Measurements from ENCODE around the gene OST4. TPM values are rescaled to one million over a fixed set of nuclear protein-coding genes. Genes with fewer than 3 reads are reported as not detected.
A peak's percentile ranks its signal among the peaks of the same experiment; 100 is the strongest.
"Not testable (repeated sequence)": the region's sequence is repeated elsewhere in the genome, so short reads cannot be mapped to it uniquely, and the experiment has no call there.

OST4 gene
- 254 to 263 TPM (median 257 TPM) in 3 replicates for total RNA-seq

GRCh38 chr2:27071277-27071989, at the start of gene OST4:
Gene OST4 (minus strand): TSS chr2:27071654.
- H3K27me3 Mint-ChIP-seq (ENCODE audit: low read depth), result no peaks in the 10 kb centered on the region
- no peaks in the 10 kb centered on the region for H3K9me3 Mint-ChIP-seq
- peak within 1 kb of the TSS; percentile 99 for H3K4me3 Mint-ChIP-seq
- DNase-seq (ENCODE audit: low spot score in 2 of 2, unreplicated experiment in 2 of 2), result peak; percentile 82 to 93
- TF ChIP-seq, protein P1, sequence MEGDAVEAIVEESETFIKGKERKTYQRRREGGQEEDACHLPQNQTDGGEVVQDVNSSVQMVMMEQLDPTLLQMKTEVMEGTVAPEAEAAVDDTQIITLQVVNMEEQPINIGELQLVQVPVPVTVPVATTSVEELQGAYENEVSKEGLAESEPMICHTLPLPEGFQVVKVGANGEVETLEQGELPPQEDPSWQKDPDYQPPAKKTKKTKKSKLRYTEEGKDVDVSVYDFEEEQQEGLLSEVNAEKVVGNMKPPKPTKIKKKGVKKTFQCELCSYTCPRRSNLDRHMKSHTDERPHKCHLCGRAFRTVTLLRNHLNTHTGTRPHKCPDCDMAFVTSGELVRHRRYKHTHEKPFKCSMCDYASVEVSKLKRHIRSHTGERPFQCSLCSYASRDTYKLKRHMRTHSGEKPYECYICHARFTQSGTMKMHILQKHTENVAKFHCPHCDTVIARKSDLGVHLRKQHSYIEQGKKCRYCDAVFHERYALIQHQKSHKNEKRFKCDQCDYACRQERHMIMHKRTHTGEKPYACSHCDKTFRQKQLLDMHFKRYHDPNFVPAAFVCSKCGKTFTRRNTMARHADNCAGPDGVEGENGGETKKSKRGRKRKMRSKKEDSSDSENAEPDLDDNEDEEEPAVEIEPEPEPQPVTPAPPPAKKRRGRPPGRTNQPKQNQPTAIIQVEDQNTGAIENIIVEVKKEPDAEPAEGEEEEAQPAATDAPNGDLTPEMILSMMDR (IDR thresholded peaks at IDR 0.05; ENCODE audit: unreplicated experiment), result no peak
- H3K4me1 Mint-ChIP-seq, result peaks cover 51% of the 10 kb centered on the region
- peak within 1 kb of the TSS; percentile 98 for H3K27ac Mint-ChIP-seq
- peaks cover 11% of the 10 kb centered on the region for H3K36me3 Mint-ChIP-seq

GRCh38 chr2:27119330-27119670, 47.8 kb upstream of the OST4 start:
- H3K27ac Mint-ChIP-seq; DNase-seq (ENCODE audit: low spot score in 2 of 2, unreplicated experiment in 2 of 2); H3K36me3 Mint-ChIP-seq; H3K4me1 Mint-ChIP-seq; H3K9me3 Mint-ChIP-seq: not testable (repeated sequence)
- Mint-ChIP-seq H3K4me3 (peak overlapping the region; percentile 61), H3K27me3 (ENCODE audit: low read depth) (peaks cover 84% of the 10 kb centered on the region)

DNA sequence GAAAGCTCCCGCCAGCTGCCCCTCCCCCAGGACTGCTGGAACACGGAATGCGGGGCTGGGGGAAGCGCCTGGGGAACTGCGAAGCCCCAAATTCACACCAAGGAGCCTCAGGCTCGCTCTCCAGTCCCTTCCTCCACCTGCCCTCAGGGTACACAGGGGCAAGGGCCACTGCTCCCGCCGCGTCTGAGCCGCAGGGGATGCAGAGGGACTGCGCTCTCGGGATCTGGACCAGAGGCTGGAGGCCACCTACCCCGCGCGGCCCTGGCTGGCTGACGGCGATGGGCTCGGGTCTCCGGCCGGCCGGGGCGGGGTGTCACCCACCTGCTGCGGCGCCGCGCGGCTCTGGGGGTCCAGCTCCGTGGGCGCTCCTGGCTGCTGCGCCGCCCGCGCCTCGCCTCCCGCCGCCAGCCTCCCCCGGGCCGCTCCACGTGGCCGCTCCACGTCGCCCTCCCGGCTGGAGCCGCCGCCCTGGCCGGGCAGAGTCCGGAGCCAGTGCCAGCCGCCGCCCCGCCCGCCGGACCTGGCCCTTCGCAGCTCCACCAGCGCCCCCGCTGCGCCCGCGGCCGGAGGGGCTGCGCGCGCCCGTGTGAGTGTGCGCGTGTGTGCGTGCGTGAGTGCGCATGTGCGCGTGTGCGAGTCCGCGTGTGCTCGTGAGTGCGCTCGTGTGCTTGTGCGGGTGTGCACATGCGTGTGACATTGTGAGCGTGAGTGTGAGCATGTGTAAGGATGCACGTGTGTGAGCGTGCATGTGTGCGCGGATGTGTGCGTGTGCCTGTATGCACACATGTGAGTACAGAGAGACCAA, 47.3 kb upstream of the OST4 start, which contains the start of gene CGREF1:
CGREF1 (minus strand) TSS at position 604 of the 805 bp plus-strand sequence. CDS start 14,762 bp downstream, outside the sequence.
- no peaks in the 10 kb centered on the region for H3K36me3 Mint-ChIP-seq
- TF ChIP-seq, protein P1 (IDR thresholded peaks at IDR 0.05; ENCODE audit: unreplicated experiment), result no peak
- no peak within 1 kb of the TSS for H3K27ac Mint-ChIP-seq
- DNase-seq (ENCODE audit: low spot score in 2 of 2, unreplicated experiment in 2 of 2), result no peak
- H3K4me3 Mint-ChIP-seq, result peak within 1 kb of the TSS; percentile 61
- no peaks in the 10 kb centered on the region for H3K9me3 Mint-ChIP-seq
- H3K27me3 Mint-ChIP-seq (ENCODE audit: low read depth), result peaks cover 87% of the 10 kb centered on the region
- peaks cover 7% of the 10 kb centered on the region for H3K4me1 Mint-ChIP-seq

DNA sequence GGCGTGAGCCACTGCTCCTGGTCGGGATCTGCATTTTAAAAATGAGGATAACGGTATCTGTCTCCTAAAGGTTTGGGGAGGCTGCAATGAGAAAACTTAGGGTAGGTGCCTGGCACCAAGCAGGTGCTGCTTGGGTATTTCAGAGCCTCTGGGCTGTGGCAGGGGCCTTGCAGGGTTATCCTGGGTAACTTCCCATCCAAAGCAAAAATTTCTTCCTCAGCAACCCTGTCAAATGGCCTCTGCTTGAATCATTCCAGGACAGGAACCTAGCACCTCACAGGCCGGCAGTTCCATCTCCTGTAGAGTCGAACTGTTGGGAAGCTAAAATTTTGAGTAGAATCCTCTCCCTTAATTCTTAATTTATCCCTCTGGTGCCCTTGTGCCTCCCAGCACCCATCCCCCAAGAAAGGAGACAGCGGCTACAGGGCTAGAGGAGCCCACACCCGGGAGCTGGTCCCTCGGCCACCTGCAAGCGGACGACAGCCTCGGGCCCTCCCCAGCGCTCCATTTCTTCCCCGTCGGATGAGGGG, 46.6 kb upstream of the OST4 start:
- H3K9me3 Mint-ChIP-seq, result no peaks in the 10 kb centered on the region
- TF ChIP-seq, protein P1 (IDR thresholded peaks at IDR 0.05; ENCODE audit: unreplicated experiment), result no peak
- no peaks in the 10 kb centered on the region for H3K36me3 Mint-ChIP-seq
- H3K4me1 Mint-ChIP-seq, result peaks cover 3% of the 10 kb centered on the region
- no peak for DNase-seq (ENCODE audit: low spot score in 2 of 2, unreplicated experiment in 2 of 2)
- H3K27ac Mint-ChIP-seq, result no peak overlapping the region
- peaks cover 87% of the 10 kb centered on the region for H3K27me3 Mint-ChIP-seq (ENCODE audit: low read depth)
- H3K4me3 Mint-ChIP-seq, result peak overlapping the region; percentile 46

DNA sequence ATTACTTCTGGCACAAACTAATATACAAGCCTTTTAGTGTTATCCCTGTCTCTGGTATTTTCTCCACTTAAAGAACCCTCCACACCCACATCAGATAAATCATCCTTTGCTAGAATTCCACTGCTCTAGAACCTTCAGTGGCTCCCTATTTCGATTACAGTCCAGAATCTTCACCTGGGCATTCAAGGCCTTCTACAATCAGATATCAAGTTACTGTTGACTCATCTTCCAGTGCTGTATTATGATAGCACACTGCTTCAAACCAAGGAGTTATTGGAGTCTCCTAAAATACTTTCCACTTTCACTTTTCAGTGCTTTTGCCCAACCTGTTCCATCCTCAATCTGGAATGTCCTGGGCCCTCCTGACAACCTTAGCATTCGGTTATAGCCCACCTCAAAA, 44.1 kb upstream of the OST4 start:
- H3K4me3 Mint-ChIP-seq, result no peak overlapping the region
- peaks cover 3% of the 10 kb centered on the region for H3K4me1 Mint-ChIP-seq
- TF ChIP-seq, protein P1 (IDR thresholded peaks at IDR 0.05; ENCODE audit: unreplicated experiment), result no peak
- no peak for DNase-seq (ENCODE audit: low spot score in 2 of 2, unreplicated experiment in 2 of 2)
- peaks cover 69% of the 10 kb centered on the region for H3K27me3 Mint-ChIP-seq (ENCODE audit: low read depth)
- H3K27ac Mint-ChIP-seq, result no peak overlapping the region
- no peaks in the 10 kb centered on the region for H3K36me3 Mint-ChIP-seq
- H3K9me3 Mint-ChIP-seq, result no peaks in the 10 kb centered on the region

- not testable (repeated sequence) for DNase-seq (ENCODE audit: low spot score in 2 of 2, unreplicated experiment in 2 of 2); H3K4me3 Mint-ChIP-seq; H3K27ac Mint-ChIP-seq; H3K4me1 Mint-ChIP-seq; H3K36me3 Mint-ChIP-seq; H3K9me3 Mint-ChIP-seq
- H3K27me3 Mint-ChIP-seq (ENCODE audit: low read depth), result peaks cover 39% of the 10 kb centered on the region
These were observed 40.1 kb upstream of the OST4 start for GRCh38 chr2:27111392-27112078.

GRCh38 chr2:27110603-27111352, 39.3 kb upstream of the OST4 start:
- not testable (repeated sequence) for H3K36me3 Mint-ChIP-seq, H3K27ac Mint-ChIP-seq

More at GRCh38 chr2:27110603-27111352, 39.3 kb upstream of the OST4 start:
- not testable (repeated sequence) for H3K9me3 Mint-ChIP-seq; H3K4me1 Mint-ChIP-seq; H3K4me3 Mint-ChIP-seq; DNase-seq (ENCODE audit: low spot score in 2 of 2, unreplicated experiment in 2 of 2)
- H3K27me3 Mint-ChIP-seq (ENCODE audit: low read depth), result peaks cover 35% of the 10 kb centered on the region
